Nephron (organoid): Measurements from ENCODE around the gene TEX26.

ENCODE experiments used
- H3K27ac Mint-ChIP-seq, 3 experiments: 2 replicates each; pipeline ENCODE4 v1.8.0; 2020; ENCODE audit warnings: mixed read lengths in 3 of 3, mild to moderate bottlenecking in 2 of 3, moderate library complexity in 1 of 3
- H3K27me3 Mint-ChIP-seq: 2 replicates; pipeline ENCODE4 v1.8.0; 2021; ENCODE audit warnings: low read depth, mild to moderate bottlenecking, moderate library complexity, mixed read lengths
- H3K36me3 Mint-ChIP-seq: 2 replicates; pipeline ENCODE4 v1.8.0; 2020; ENCODE audit warnings: low read depth, mixed read lengths
- H3K4me1 Mint-ChIP-seq: 2 replicates; pipeline ENCODE4 v1.8.0; 2020; ENCODE audit warnings: mixed read lengths
- H3K4me3 Mint-ChIP-seq, 3 experiments: 2 replicates each; pipeline ENCODE4 v1.8.0; 2020; ENCODE audit warnings: mild to moderate bottlenecking in 3 of 3, mixed read lengths in 3 of 3, moderate library complexity in 2 of 3
- H3K9me3 Mint-ChIP-seq: 2 replicates; pipeline ENCODE4 v1.8.0; 2020; ENCODE audit warnings: mixed read lengths
- TF ChIP-seq, protein P1 (sequence below), 3 experiments: fragments of 200-600 bp; sonication (generic); IDR thresholded peaks; one replicate each; pipeline ENCODE4 v1.5.0; 2021; ENCODE audit warnings: antibody characterized with exemption in 3 of 3; ENCODE audit not compliant: unreplicated experiment in 3 of 3

Gene TEX26

DNA sequence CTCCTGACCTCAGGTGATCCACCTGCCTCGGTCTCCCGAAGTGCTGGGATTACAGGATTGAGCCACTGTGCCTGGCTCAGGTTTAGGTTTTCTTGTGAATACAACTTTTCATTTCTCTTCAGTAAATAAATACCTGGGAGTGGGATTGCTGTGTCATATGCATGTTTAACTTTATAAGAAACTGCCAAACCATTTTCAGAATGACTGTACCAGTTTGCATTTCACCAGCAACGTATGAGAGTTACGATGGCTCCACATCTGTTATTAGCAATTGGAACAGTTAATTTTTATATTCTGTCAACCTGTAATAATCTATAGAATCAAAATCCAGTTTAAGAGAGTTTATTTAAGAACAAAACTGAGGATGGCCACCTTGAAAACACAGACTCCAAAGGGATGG is 52.2 kb downstream of the TEX26 start:
- no peaks in the 10 kb centered on the region for H3K36me3 Mint-ChIP-seq
- H3K27ac Mint-ChIP-seq: no peak overlapping the region
- TF ChIP-seq, protein P1, sequence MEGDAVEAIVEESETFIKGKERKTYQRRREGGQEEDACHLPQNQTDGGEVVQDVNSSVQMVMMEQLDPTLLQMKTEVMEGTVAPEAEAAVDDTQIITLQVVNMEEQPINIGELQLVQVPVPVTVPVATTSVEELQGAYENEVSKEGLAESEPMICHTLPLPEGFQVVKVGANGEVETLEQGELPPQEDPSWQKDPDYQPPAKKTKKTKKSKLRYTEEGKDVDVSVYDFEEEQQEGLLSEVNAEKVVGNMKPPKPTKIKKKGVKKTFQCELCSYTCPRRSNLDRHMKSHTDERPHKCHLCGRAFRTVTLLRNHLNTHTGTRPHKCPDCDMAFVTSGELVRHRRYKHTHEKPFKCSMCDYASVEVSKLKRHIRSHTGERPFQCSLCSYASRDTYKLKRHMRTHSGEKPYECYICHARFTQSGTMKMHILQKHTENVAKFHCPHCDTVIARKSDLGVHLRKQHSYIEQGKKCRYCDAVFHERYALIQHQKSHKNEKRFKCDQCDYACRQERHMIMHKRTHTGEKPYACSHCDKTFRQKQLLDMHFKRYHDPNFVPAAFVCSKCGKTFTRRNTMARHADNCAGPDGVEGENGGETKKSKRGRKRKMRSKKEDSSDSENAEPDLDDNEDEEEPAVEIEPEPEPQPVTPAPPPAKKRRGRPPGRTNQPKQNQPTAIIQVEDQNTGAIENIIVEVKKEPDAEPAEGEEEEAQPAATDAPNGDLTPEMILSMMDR (IDR thresholded peaks at IDR 0.05; ENCODE audit: unreplicated experiment in 3 of 3): no peak
- peaks cover 4% of the 10 kb centered on the region for H3K27me3 Mint-ChIP-seq
- H3K4me1 Mint-ChIP-seq: no peaks in the 10 kb centered on the region
- no peak overlapping the region for H3K4me3 Mint-ChIP-seq
- peaks cover under 1% of the 10 kb centered on the region for H3K9me3 Mint-ChIP-seq

DNA sequence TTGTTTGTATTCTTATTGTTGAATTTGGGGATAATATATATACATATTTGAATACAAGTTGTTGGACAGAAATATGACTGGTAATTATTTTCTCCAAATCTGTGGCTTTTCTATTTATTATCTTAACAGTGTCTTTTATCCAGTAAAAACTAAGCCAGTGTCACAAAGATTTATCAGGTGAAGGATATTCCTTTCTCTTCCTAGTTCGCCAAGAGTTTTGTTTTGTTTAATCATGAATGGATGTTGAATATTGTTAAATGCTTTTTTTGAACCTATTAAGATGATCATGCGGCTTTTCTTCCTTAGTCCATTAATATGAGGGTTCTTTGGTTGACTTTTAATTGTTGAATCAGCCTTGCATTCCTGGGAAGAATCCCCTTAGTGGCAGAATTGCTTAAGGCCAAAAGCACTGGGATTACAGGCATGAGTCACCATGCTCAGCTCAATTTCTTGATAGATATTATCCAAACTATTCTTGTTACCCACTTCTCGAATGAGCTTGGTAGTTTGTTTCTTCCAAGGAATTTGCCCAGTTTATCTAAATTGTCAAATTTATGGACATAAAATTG is 53.3 kb downstream of the TEX26 start:
- TF ChIP-seq, protein P1 (IDR thresholded peaks at IDR 0.05; ENCODE audit: unreplicated experiment in 3 of 3): no peak
- H3K9me3 Mint-ChIP-seq: peaks cover 2% of the 10 kb centered on the region
- H3K4me1 Mint-ChIP-seq: no peaks in the 10 kb centered on the region
- H3K36me3 Mint-ChIP-seq: no peaks in the 10 kb centered on the region
- peaks cover 4% of the 10 kb centered on the region for H3K27me3 Mint-ChIP-seq
- no peak overlapping the region for H3K4me3 Mint-ChIP-seq
- H3K27ac Mint-ChIP-seq: no peak overlapping the region

DNA sequence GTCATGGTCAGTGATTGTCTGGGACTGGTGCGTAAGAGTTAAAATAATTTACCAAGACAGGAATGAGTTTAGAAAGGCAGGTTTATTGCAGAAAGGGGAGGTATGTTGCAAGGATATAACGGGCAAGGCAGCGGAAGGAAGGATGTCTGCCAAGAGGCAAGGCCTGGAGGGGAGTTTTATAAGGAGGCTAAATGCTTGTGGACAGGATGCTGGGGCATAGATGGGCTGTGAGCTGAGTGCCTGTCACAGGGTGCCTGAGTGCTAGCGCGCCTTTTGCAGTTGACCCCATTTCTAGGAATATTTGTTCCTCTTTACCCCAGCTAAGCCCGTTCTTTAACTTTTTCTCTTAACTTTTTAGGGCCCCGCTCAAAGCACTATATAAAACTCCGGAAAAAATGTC is 58.7 kb downstream of the TEX26 start:
- Mint-ChIP-seq H3K4me3 (no peak overlapping the region), H3K9me3 (peaks cover 2% of the 10 kb centered on the region), H3K4me1 (no peaks in the 10 kb centered on the region)

DNA sequence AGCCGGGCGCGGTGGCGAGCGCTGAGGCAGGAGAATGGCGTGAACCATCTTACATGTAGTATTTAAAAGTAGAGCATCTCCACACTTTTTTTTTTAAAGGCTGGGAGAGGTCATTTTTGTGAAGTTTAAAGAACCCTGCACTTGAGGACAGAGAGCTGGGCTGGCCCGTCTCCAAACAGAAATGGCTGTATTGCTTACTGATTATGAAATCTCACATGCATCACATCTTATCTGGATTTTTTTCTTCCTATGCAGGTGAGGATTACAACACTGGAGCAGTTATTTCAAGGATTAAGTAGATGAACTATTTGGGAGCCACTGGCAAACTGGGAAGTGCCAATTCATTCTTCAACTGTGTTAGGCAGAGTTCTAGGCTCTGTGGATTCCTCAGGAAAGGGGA is 59.5 kb downstream of the TEX26 start:
- TF ChIP-seq, protein P1 (IDR thresholded peaks at IDR 0.05; ENCODE audit: unreplicated experiment in 3 of 3): no peak
- no peak overlapping the region for H3K4me3 Mint-ChIP-seq
- H3K9me3 Mint-ChIP-seq: peaks cover 2% of the 10 kb centered on the region
- H3K36me3 Mint-ChIP-seq: no peaks in the 10 kb centered on the region
- H3K27ac Mint-ChIP-seq: no peak overlapping the region
- no peaks in the 10 kb centered on the region for H3K27me3 Mint-ChIP-seq
- H3K4me1 Mint-ChIP-seq: no peaks in the 10 kb centered on the region

More for the DNA sequence above, 58.7 kb downstream of the TEX26 start:
- TF ChIP-seq, protein P1 (IDR thresholded peaks at IDR 0.05; ENCODE audit: unreplicated experiment in 3 of 3): no peak
- Mint-ChIP-seq H3K36me3 (no peaks in the 10 kb centered on the region), H3K27ac (no peak overlapping the region), H3K27me3 (no peaks in the 10 kb centered on the region)

DNA sequence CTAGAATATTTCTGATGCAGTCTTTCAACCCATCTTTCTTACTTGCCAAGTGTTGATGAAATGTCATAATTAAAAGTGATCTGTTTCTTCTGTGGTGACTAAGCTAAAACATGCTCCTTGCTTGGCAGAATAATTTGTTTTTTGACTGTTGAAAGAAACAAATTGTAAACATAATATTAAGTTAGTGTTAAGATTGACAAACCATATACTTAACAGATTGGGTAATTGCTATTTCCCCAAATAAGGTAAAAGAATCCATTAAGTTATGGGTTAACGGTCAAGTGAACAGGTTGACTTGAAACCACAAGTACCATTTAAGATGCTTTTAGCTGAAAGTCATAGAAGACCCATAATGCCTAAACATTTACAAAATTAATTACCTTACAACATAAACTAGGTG is 62.9 kb downstream of the TEX26 start:
- no peaks in the 10 kb centered on the region for H3K36me3 Mint-ChIP-seq

GRCh38 chr13:30997697-30998096 is 65.2 kb downstream of the TEX26 start:
- Mint-ChIP-seq H3K4me1 (no peaks in the 10 kb centered on the region), H3K36me3 (no peaks in the 10 kb centered on the region)

More for the DNA sequence above, 62.9 kb downstream of the TEX26 start:
- Mint-ChIP-seq H3K9me3 (no peaks in the 10 kb centered on the region), H3K27me3 (peaks cover 7% of the 10 kb centered on the region), H3K4me3 (no peak overlapping the region), H3K4me1 (no peaks in the 10 kb centered on the region), H3K27ac (no peak overlapping the region)
- TF ChIP-seq, protein P1 (IDR thresholded peaks at IDR 0.05; ENCODE audit: unreplicated experiment in 3 of 3): no peak

More at GRCh38 chr13:30997697-30998096, 65.2 kb downstream of the TEX26 start:
- Mint-ChIP-seq H3K27ac (no peak overlapping the region), H3K4me3 (no peak overlapping the region), H3K9me3 (no peaks in the 10 kb centered on the region), H3K27me3 (peaks cover 15% of the 10 kb centered on the region)
- TF ChIP-seq, protein P1 (IDR thresholded peaks at IDR 0.05; ENCODE audit: unreplicated experiment in 3 of 3): no peak
